Activated T-cell treated with anti-CD3 and anti-CD28 coated beads, Interleukin-2, amount 50 U/mL, for 4 hours (primary cell): ENCODE measurements around the gene FOXC2. TPM values are rescaled to one million over a fixed set of nuclear protein-coding genes. Genes with fewer than 3 reads are reported as not detected.

Experiments used
- ATAC-seq, 2 donors: fragments of 200-7000 bp; cut with Tn5 transposase; one replicate each; pipeline ENCODE4 v1.10.0; 2021
- DNase-seq: peaks from one replicate; pipeline ENCODE4 v3.0.0-alpha.2; 2020
- H3K27me3 Mint-ChIP-seq: one replicate; pipeline ENCODE4 v1.8.0; 2021; ENCODE audit warnings: low read depth, mixed read lengths
- H3K36me3 Mint-ChIP-seq: one replicate; pipeline ENCODE4 v1.8.0; 2022; ENCODE audit warnings: mixed read lengths; ENCODE audit not compliant: insufficient read depth
- H3K4me1 Mint-ChIP-seq: one replicate; pipeline ENCODE4 v1.8.0; 2021; ENCODE audit warnings: low read depth, mixed read lengths
- H3K4me3 Mint-ChIP-seq: one replicate; pipeline ENCODE4 v1.8.0; 2021; ENCODE audit warnings: mild to moderate bottlenecking, moderate library complexity, mixed read lengths
- H3K9me3 Mint-ChIP-seq: one replicate; pipeline ENCODE4 v1.8.0; 2021; ENCODE audit warnings: mixed read lengths
- total RNA-seq, 3 donors: library from RNA; stranded (reverse); gene quantifications; one replicate each; pipeline ENCODE4 v1.2.1, GENCODE V29; 2021

The FOXC2 gene
- total RNA-seq, 3 donors from 2014 or later: not detected

DNA sequence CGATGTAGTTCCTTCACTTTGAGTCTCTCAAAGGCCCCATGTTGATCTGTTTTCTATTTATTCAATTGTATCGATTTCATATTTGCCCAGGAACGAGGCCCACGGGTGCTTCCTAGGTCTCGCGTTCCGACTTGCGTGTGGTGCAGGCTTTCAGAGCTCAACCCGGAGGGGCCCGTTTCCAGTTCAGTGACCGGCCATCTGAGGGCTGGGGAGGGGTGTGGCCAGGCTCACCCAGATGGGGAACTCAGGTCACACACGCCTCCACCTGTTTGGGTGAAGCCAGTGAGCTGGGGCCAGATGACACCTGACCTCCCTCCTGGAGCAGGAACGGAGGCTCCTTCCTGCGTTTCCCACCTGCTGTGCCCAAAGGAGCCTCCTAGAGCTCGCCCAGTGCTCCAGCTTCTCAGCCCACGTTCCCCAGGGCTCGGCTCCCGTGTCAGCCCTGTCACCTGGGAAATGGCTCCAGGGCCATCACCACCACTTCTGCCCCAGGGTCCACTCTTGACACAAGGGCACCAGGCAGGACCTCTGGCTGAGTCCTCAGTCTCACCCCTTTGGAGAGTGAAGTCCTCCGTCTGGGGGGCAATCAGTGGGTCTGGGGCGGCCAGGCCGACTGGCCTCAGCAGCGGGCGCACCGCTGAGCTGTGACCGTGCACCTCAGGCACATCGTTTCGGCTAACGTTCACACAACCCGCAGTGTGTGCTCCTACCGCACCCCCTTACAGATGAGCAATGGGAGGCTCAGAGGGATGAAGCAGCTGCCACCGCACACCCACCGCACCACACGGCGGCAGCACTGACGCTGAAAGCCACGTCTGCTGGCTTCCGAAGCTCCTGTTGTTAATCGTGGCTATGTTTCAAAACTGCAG, 38.3 kb upstream of the FOXC2 start:
- DNase-seq: no peak

DNA sequence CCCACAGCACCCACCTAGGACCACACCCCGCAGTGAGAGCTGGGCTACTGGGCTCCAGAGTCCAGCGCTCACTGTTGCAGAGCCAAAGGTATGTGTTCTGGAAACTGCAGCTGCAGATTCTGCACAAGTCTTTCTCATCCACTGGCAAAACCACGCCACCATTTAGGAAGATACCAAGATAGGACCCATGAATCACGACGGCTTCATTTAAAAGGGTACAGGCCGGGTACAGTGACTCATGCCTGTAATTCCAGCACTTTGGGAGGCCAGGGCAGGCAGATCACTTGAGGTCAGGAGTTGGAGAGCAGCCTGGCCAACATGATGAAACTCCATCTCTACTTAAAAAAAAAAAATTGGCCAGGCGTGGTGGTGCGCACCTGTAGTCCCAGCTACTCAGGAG, 37.5 kb upstream of the FOXC2 start:
- Mint-ChIP-seq H3K9me3 (no peaks in the 10 kb centered on the region), H3K4me1 (no peaks in the 10 kb centered on the region), H3K36me3 (peaks cover 6% of the 10 kb centered on the region), H3K4me3 (no peak overlapping the region), H3K27me3 (no peaks in the 10 kb centered on the region)
- ATAC-seq: no peak
- DNase-seq: no peak

More for the DNA sequence above, 38.3 kb upstream of the FOXC2 start:
- Mint-ChIP-seq H3K4me1 (no peaks in the 10 kb centered on the region), H3K27me3 (no peaks in the 10 kb centered on the region), H3K9me3 (no peaks in the 10 kb centered on the region), H3K4me3 (no peak overlapping the region), H3K36me3 (peaks cover 6% of the 10 kb centered on the region)
- ATAC-seq: no peak

DNA sequence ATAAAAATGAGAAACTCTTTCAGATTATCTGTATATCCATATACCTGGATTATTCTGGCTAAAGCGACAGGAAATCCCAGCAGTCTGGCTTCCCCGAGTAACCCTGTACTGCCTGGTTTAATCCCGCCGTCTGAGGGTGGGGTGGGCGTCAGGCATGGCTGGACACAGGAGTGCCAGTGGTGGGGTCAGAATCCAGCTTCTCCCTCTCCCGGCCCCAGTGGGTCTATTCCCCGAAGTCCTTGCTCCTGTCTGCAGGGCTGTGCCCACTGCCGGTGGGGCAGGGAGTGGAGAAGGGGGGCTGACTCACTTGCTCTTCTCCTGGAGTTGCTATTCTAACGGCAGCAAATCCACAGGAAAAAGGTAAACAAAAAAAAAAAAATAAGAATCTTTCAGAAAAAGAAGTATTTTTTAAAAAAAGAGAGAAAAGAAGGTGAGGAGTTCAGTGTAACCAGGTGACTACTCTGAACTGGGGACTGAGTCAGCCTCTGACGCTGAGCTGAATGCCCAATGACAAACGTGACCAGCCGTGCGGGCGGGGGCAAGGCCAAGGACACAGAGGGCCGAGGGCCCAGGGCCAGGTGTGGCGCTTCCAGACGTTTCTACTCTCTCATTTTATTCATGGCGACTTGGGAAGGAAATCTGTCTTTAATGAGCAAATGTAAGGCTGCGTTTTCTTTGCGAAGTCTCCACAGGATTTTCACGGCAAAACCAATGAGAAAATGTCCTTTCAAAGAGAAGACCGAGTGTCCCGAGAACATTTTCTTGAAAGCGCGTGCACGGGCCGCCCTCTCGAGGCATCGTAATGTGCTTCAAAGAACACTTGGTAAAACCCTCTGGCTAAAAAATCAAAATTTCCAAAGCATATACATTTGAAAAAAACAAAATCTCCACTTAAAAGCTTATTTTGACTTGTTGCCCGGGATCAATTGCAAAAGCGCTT, 36.1 kb upstream of the FOXC2 start:
- DNase-seq: no peak
- Mint-ChIP-seq H3K9me3 (no peaks in the 10 kb centered on the region), H3K27me3 (no peaks in the 10 kb centered on the region), H3K4me1 (no peaks in the 10 kb centered on the region), H3K36me3 (peaks cover 6% of the 10 kb centered on the region), H3K4me3 (no peak overlapping the region)
- ATAC-seq: no peak

DNA sequence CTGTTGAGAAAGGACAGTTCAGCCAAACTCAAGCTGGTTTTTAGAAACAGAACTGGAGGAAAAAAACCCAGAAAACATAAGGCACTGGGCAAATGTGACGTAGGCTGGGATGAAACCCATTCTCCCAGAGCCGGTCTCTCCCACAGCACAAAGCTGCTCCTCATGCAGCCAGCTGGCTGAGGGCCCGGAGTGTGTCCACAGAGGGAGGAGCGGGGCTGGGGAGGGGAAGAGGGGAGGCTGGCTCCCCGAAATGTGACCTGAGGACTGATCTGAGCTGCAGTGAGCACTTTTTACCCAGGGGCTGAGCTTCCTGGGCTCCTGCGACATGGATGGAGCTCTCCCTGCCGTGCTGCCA, 35.5 kb upstream of the FOXC2 start:
- Mint-ChIP-seq H3K4me1 (no peaks in the 10 kb centered on the region), H3K27me3 (no peaks in the 10 kb centered on the region), H3K36me3 (peaks cover 6% of the 10 kb centered on the region), H3K9me3 (no peaks in the 10 kb centered on the region), H3K4me3 (no peak overlapping the region)
- ATAC-seq (no peak), DNase-seq (no peak)

DNA sequence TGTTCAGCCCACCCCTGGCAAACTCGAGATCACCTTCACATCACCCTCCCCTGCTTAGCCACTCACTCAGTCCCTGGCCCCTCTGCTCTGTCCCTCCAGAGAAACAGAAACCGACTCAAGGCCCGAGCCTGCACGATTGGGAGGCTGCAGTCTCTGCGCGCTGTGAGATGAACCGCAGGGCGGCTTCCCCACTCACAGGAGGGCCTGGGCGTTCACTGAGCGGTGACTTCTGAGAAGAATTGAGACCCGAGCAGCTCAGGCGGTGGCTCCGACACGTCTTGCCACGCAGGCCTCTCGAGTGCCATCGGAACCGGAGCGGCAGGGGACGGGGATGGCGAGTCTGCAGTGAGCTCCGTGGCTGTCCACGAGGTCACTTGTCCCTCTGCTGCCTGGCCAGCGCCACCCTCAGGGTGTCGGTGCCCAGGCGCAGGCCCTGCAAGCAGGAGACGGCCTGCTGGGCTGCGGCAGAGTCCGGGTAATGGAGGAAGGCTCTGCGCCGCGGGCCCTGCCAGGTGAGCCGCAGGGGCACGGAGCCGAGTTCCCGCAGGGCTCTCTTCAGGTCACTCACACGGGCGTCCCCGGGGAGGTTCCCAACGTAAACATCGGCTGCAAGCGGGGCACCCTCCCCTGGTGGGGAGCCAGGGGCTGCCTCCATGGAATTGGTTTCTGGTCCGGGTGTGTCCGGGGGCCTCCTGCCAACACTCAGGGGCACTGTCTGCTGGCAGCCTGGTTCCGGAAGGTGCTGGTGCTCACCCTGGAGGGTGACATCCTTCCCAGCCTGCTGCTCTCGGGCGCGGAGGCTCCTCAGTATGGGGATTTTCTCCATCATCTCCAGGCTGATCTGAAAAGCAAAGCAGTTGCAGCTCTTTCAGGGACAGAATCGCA, 34.7 kb upstream of the FOXC2 start:
- DNase-seq (no peak), ATAC-seq (no peak)
- Mint-ChIP-seq H3K4me3 (no peak overlapping the region), H3K4me1 (no peaks in the 10 kb centered on the region), H3K9me3 (no peaks in the 10 kb centered on the region), H3K36me3 (peaks cover 6% of the 10 kb centered on the region), H3K27me3 (no peaks in the 10 kb centered on the region)

DNA sequence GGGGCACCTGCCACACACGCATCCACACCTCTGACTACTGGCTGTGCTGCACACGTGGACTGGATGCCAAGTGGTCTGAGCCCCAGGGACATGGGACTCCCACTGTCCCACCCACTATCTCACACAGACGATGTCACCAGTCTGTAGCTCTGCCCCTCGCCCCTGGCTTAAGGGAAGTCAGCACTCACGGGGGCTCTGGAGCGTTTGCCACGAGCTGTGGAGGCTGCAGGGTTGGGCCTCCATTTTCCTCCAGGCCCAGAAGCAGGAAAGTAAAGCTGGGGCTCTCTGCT, 34.2 kb upstream of the FOXC2 start:
- Mint-ChIP-seq H3K4me1 (no peaks in the 10 kb centered on the region), H3K36me3 (peaks cover 6% of the 10 kb centered on the region), H3K9me3 (no peaks in the 10 kb centered on the region), H3K4me3 (no peak overlapping the region), H3K27me3 (no peaks in the 10 kb centered on the region)
- DNase-seq: no peak
- ATAC-seq: no peak

GRCh38 chr16:86533076-86533475, 33.6 kb upstream of the FOXC2 start:
- Mint-ChIP-seq H3K27me3 (no peaks in the 10 kb centered on the region), H3K4me1 (no peaks in the 10 kb centered on the region), H3K36me3 (peaks cover 6% of the 10 kb centered on the region), H3K9me3 (no peaks in the 10 kb centered on the region), H3K4me3 (no peak overlapping the region)
- DNase-seq (no peak), ATAC-seq (no peak)

GRCh38 chr16:86533767-86534351, 32.8 kb upstream of the FOXC2 start:
- ATAC-seq (no peak), DNase-seq (no peak)
- no peaks in the 10 kb centered on the region for H3K9me3 Mint-ChIP-seq
- no peaks in the 10 kb centered on the region for H3K4me1 Mint-ChIP-seq
- H3K4me3 Mint-ChIP-seq: no peak overlapping the region
- peaks cover 12% of the 10 kb centered on the region for H3K36me3 Mint-ChIP-seq
- H3K27me3 Mint-ChIP-seq: no peaks in the 10 kb centered on the region

DNA sequence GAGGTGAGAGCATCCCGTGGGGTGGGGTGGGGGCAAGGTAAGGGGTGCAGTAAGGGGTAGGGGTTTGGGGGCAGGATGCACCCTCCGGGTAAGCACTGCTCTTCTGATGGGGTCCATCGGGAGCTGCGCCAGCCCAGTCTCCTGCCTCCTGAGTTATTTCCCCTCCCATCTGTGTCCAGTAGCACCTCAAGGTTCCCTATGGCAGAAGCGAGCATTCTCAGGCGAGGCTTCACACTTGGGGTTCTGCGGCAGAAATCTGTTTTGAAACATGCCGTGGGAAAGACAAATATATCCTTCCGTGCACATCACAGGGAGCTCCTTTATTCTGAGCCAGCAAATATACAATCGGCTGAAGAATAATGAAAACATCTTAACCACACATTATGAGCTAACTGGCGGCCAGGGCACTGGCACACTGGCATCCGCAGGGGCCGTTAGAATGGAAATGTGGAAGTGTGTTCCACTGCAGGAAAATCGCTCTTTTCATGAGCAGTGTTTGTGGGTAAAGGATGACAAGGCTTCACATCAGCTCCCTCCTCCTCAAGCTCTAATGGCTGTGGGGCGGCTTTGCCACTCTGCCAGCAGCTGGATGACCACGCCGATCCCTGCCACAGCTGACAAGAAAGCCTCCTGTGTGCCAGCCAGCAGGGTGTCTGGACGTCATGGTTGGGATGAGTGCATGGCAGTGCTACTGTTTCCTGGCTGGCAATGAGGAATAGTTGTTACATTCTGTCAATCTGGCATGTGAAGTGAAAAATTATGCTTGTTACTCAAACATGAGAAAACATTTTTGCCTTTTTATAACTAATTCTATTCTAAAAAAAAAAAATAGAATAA, 31.6 kb upstream of the FOXC2 start:
- no peak for ATAC-seq
- Mint-ChIP-seq H3K9me3 (no peaks in the 10 kb centered on the region), H3K4me3 (no peak overlapping the region), H3K4me1 (no peaks in the 10 kb centered on the region), H3K36me3 (peaks cover 18% of the 10 kb centered on the region), H3K27me3 (no peaks in the 10 kb centered on the region)
- DNase-seq: no peak

- ATAC-seq: no peak
- no peak for DNase-seq
- H3K36me3 Mint-ChIP-seq: peaks cover 31% of the 10 kb centered on the region
- H3K4me1 Mint-ChIP-seq: no peaks in the 10 kb centered on the region
- no peaks in the 10 kb centered on the region for H3K27me3 Mint-ChIP-seq
- H3K9me3 Mint-ChIP-seq: no peaks in the 10 kb centered on the region
- H3K4me3 Mint-ChIP-seq: no peak overlapping the region
These were observed 30.0 kb upstream of the FOXC2 start for GRCh38 chr16:86536621-86537020.

- Mint-ChIP-seq H3K36me3 (peaks cover 37% of the 10 kb centered on the region), H3K27me3 (no peaks in the 10 kb centered on the region), H3K4me3 (no peak overlapping the region), H3K4me1 (no peaks in the 10 kb centered on the region), H3K9me3 (no peaks in the 10 kb centered on the region)
- ATAC-seq (no peak), DNase-seq (no peak)
These were observed 29.1 kb upstream of the FOXC2 start for GRCh38 chr16:86537486-86537885.

- Mint-ChIP-seq H3K36me3 (peaks cover 42% of the 10 kb centered on the region), H3K27me3 (no peaks in the 10 kb centered on the region), H3K9me3 (no peaks in the 10 kb centered on the region), H3K4me3 (no peak overlapping the region), H3K4me1 (no peaks in the 10 kb centered on the region)
- DNase-seq (no peak), ATAC-seq (no peak)
These were observed 28.3 kb upstream of the FOXC2 start for GRCh38 chr16:86538196-86538780.

DNA sequence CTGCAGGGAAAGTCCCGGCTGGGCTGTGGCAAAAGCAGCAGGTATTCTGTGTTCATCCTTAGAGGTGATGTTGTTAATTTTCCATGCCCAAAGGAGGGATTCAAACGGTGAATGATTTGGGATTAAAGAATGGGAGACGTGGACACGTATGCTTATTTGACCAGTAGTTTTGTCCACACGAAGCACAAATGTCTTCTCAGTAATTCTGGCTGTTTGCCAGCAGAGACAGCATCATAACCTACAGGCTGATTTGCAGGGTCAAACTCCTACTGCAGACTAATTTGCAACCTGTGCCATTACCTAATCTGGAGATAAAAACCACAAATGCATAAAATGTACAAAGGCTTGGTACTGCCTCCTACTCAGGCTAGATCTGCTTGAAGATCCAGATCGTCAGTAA, 25.7 kb upstream of the FOXC2 start:
- DNase-seq: no peak
- H3K4me3 Mint-ChIP-seq: no peak overlapping the region
- H3K4me1 Mint-ChIP-seq: no peaks in the 10 kb centered on the region
- no peak for ATAC-seq
- no peaks in the 10 kb centered on the region for H3K27me3 Mint-ChIP-seq
- H3K36me3 Mint-ChIP-seq: peaks cover 62% of the 10 kb centered on the region
- no peaks in the 10 kb centered on the region for H3K9me3 Mint-ChIP-seq
